ENCODE results near the gene FAM200A. TPM values are rescaled to one million over a fixed set of nuclear protein-coding genes. Genes with fewer than 3 reads are reported as not detected.

The FAM200A gene
- total RNA-seq, 1 experiment from 2014 or later, result 8.4 TPM

DNA sequence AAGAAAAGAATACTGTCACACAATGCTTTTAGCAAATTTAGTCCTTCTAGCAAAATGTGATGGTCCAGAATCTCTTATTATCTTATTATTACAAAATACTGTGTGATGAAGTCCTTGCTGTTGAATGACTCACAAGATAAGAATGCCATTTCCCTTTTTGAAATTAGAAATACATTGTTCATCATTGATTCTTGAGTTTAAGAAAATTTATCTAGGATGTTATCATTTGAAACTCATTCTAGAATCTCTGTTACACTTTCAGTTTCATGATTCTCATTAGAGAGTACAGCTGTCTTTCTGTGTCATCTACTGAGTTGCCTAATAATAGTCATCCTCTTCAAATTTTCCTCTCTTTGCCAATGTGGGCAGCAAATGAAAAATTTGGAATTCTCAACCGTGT, 37.9 kb downstream of the FAM200A start:
- Histone ChIP-seq H3K9me3 (ENCODE audit: low read depth, low read length, poor library complexity, severe bottlenecking) (no peaks in the 10 kb centered on the region), H3K27ac (ENCODE audit: low read depth, low read length, poor library complexity, severe bottlenecking) (no peak overlapping the region), H3K36me3 (ENCODE audit: insufficient read depth, low read length, poor library complexity, severe bottlenecking) (peaks cover 29% of the 10 kb centered on the region), H3K4me3 (ENCODE audit: low read depth, low read length, poor library complexity, severe bottlenecking) (no peak overlapping the region), H3K27me3 (replicated peaks; ENCODE audit: insufficient read depth, low read depth, low read length, poor library complexity) (no peaks in the 10 kb centered on the region), H3K4me1 (ENCODE audit: insufficient read depth, low read length, poor library complexity, severe bottlenecking) (no peaks in the 10 kb centered on the region)
- no TSS peak for BruUV-seq (replicated peaks)
- intact Hi-C loops (cut with micrococcal nuclease; ENCODE audit: unreplicated experiment), result no loop called here
- no peak for DNase-seq (ENCODE audit: low spot score)
- TF ChIP-seq, protein P1, sequence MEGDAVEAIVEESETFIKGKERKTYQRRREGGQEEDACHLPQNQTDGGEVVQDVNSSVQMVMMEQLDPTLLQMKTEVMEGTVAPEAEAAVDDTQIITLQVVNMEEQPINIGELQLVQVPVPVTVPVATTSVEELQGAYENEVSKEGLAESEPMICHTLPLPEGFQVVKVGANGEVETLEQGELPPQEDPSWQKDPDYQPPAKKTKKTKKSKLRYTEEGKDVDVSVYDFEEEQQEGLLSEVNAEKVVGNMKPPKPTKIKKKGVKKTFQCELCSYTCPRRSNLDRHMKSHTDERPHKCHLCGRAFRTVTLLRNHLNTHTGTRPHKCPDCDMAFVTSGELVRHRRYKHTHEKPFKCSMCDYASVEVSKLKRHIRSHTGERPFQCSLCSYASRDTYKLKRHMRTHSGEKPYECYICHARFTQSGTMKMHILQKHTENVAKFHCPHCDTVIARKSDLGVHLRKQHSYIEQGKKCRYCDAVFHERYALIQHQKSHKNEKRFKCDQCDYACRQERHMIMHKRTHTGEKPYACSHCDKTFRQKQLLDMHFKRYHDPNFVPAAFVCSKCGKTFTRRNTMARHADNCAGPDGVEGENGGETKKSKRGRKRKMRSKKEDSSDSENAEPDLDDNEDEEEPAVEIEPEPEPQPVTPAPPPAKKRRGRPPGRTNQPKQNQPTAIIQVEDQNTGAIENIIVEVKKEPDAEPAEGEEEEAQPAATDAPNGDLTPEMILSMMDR (conservative IDR thresholded peaks at IDR 0.05; ENCODE audit: low read depth, low read length), result no peak
- TF ChIP-seq EZH2 (IDR thresholded peaks at IDR 0.05; ENCODE audit: borderline replicate concordance, low read depth, low read length, poor library complexity, severe bottlenecking), result no peak
- CTCF ChIA-PET, result no interaction called here
- POLR2A ChIA-PET (ENCODE audit: low non-redundant PET), result no interaction called here

DNA sequence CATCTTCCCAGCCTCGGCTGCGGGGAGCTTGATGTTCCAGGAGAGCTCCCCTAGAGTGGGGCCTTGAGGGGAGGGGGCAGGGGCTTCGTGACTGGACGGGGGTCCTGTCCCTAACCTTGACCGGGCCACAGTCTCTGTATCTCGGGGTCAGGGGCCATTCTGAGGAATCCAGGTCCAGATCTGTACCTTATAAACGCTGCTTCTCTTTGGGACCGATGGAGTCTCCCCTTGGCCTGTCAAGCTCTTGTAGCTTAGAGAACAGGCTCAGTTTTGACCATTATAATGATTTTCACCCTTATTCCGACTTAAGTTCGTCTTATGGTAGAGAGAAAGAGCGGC, 46.6 kb downstream of the FAM200A start:
- DNase-seq (ENCODE audit: low spot score), result no peak
- intact Hi-C loops (cut with micrococcal nuclease; ENCODE audit: unreplicated experiment), result no loop called here
- CTCF ChIA-PET, result no interaction called here

DNA sequence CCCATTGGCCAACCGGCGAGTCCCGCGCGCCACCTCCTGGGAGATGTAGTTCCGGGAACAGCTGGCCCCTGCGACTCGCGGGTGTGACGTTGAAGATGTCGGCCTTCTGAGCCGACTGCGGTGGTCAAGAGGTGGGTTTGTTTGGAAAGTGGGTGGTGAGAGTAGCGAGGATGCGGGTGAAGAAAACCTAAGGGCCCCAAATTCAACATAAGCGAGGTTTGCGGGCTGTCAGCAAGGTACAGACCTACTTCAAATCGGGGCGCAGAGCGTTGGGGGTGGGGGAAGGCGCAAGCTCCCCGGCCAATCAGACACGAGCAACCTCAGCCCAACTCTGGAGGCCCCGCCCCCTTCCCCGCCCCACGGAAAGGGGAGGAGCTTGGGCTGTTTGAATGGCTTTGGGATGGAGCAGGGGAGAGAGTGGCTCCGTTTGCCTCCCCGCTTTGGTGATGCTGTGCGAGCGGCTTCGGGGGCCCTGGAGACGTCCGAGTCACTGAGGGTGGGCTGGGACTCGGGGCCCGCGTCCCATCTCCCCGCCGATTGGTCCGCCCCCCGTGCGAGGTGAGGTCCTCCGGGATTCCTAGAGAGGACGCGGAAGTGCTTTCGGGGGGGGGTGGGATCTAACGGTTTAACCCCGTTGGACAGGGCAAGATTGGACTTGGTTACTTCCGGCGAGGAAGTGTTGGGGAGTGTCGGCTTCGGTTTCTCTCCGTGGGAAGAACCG, 47.2 kb downstream of the FAM200A start, which contains the start of gene ZKSCAN5:
ZKSCAN5 (plus strand) TSS at position 60 of the 721 bp plus-strand sequence. CDS start 1,383 bp downstream, outside the sequence.
- Histone ChIP-seq H3K36me3 (ENCODE audit: insufficient read depth, low read length, poor library complexity, severe bottlenecking) (no peaks in the 10 kb centered on the region), H3K9me3 (ENCODE audit: low read depth, low read length, poor library complexity, severe bottlenecking) (no peaks in the 10 kb centered on the region), H3K4me1 (ENCODE audit: insufficient read depth, low read length, poor library complexity, severe bottlenecking) (peaks cover 9% of the 10 kb centered on the region), H3K27me3 (replicated peaks; ENCODE audit: insufficient read depth, low read depth, low read length, poor library complexity) (no peaks in the 10 kb centered on the region), H3K4me3 (ENCODE audit: low read depth, low read length, poor library complexity, severe bottlenecking) (peak within 1 kb of the TSS; percentile 89), H3K27ac (ENCODE audit: low read depth, low read length, poor library complexity, severe bottlenecking) (peak within 1 kb of the TSS; percentile 91)
- CTCF ChIA-PET, result no interaction called here
- BruUV-seq (replicated peaks), result no TSS peak
- peak; percentile 96 for DNase-seq (ENCODE audit: low spot score)
- POLR2A ChIA-PET (ENCODE audit: low non-redundant PET), result no interaction called here
- no peak for TF ChIP-seq EZH2 (IDR thresholded peaks at IDR 0.05; ENCODE audit: borderline replicate concordance, low read depth, low read length, poor library complexity, severe bottlenecking)
- TF ChIP-seq, protein P1 (conservative IDR thresholded peaks at IDR 0.05; ENCODE audit: low read depth, low read length), result no peak
- intact Hi-C loops (cut with micrococcal nuclease; ENCODE audit: unreplicated experiment), result no loop called here

More for the DNA sequence above, 46.6 kb downstream of the FAM200A start:
- TSS peak; percentile 65 for BruUV-seq (replicated peaks)
- Histone ChIP-seq H3K4me3 (ENCODE audit: low read depth, low read length, poor library complexity, severe bottlenecking) (peak overlapping the region; percentile 89), H3K36me3 (ENCODE audit: insufficient read depth, low read length, poor library complexity, severe bottlenecking) (no peaks in the 10 kb centered on the region), H3K27ac (ENCODE audit: low read depth, low read length, poor library complexity, severe bottlenecking) (peak overlapping the region; percentile 91), H3K4me1 (ENCODE audit: insufficient read depth, low read length, poor library complexity, severe bottlenecking) (peaks cover 9% of the 10 kb centered on the region), H3K9me3 (ENCODE audit: low read depth, low read length, poor library complexity, severe bottlenecking) (no peaks in the 10 kb centered on the region), H3K27me3 (replicated peaks; ENCODE audit: insufficient read depth, low read depth, low read length, poor library complexity) (no peaks in the 10 kb centered on the region)
- TF ChIP-seq, protein P1 (conservative IDR thresholded peaks at IDR 0.05; ENCODE audit: low read depth, low read length), result no peak
- TF ChIP-seq EZH2 (IDR thresholded peaks at IDR 0.05; ENCODE audit: borderline replicate concordance, low read depth, low read length, poor library complexity, severe bottlenecking), result no peak
- POLR2A ChIA-PET (ENCODE audit: low non-redundant PET), result no interaction called here

Data from A673 (cell line).